SIG-M5 treated with dmso at 0.1 percent for 504 hours (cell line): Measurements from ENCODE around the gene OTUB1.
"Not testable (repeated sequence)": the region's sequence is repeated elsewhere in the genome, so short reads cannot be mapped to it uniquely, and the experiment has no call there.

Experiments
- DNase-seq: peaks from one replicate; lab custom pipeline; 2025; ENCODE audit not compliant: unreplicated experiment; lab: John Stamatoyannopoulos, UW

OTUB1 gene

DNA sequence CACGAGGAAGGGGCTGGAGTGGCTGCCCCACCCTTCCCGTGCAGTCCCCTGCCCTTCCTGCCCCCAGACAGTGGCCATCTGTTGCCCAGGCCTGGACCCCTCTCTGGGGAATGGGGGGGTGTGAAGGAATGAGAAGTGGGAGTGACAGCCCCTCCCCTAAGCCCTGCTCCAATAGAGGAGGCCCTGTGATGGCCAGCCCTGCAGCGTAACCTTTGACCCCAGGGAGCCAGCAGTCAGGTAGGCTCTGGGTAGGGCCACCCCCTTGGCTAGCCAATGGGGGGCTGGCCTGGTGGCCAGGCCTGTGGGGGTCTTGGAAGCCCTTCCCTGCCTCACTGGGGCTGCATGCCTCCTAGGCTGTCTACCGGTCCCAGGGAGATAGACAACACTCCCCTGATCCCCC is 56.1 kb downstream of the OTUB1 start:
- DNase-seq, result no peak

DNA sequence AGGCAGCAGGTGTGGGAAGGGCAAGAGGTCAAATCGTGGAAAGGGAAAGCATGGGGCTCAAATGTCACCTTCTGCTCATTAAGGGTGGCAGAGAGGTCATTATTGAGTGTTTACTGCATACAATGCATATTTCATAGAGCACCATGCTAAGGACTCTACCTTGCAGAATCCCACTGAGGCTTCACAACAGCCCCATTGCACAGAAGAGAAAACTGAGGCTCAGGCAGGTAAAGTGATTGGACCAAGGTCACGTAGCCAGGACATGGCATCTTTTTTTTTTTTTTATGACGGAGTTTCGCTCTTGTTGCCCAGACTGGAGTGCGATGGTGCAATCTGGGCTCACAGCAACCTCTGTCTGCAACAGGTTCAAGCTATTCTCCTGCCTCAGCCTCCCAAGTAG is 57.3 kb downstream of the OTUB1 start:
- no peak for DNase-seq

DNA sequence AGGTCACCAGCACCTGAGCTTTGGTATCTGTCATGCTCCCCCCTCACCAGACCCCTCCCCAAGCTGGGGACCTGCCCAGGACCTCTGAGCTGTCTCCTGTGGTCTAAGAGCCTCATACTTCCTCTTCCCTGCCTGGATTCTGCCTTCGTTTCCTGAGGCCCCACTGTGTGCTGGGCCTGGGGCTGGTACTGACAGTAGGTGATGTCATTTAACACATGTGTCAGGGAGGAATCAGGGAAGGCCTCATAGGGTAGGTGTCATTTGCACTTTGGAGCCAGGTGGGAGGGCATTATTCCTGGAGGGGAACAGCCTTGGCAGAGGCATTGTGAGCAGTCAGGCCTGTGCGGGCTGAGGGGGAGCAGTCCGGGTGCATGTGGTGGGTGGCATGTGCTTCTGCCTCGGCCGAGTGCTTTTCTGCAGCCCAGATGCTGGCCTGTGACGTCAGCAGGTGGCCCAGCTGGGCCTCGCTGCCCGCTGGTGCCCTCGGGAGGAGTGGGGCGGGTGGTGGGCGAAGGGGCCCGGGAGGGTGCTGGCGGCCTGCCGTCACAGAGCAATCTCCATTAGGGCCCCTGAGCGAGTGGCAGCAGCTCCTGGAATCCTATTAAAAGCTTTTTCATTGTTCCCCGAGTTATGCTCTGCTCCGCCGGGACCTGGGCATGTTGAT is 58.6 kb downstream of the OTUB1 start:
- no peak for DNase-seq

DNA sequence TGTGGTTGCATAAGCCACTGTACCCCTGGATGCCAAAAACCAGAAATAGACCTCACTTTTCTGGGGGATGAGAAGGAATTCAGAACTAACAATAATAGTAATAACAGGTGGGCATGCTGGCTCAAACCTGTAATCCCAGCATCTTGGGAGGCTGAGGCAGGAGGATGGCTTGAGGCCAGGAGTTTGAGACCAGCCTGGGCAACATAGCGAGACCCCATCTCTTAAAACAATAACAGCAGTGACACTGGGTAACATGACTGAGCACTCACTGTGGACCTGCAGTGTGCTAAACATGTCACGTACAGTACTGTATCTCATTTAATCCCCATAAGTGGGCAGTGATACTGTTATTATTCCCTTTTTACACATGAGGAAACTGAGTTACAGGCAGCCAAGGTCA is 59.5 kb downstream of the OTUB1 start:
- no peak for DNase-seq

DNA sequence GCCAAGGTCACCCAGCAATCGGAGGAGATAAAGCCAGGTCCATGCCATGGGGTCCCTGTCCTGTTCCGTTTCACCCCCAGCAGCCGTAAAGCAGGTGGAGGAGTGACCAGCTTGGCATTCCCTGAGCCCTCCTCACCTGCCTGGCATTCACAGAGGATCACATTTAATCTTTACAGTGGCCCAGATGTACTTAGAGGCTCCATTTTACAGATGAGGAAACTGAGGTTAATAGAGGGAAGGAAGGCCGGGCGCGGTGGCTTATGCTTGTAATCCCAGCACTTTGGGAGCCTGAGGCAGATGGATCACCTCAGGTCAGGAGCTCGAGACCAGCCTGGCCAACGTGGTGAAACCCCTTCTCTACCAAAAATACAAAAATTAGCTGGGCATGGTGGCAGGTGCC is 61.1 kb downstream of the OTUB1 start:
- DNase-seq, result not testable (repeated sequence)
